ENCODE data around the gene CHCHD5.

GRCh38 chr2:112548980-112549379 lies 35.4 kb upstream of the CHCHD5 start:
- TF ChIP-seq CTCF (IDR thresholded peaks at IDR 0.05): no peak
- TF ChIP-seq POLR2AphosphoS5 (IDR thresholded peaks at IDR 0.05; ENCODE audit: low read depth, low read length): no peak
- no peak for TF ChIP-seq REST (IDR thresholded peaks at IDR 0.05; ENCODE audit: insufficient read depth in 1 of 2, low read depth in 2 of 2, low read length in 1 of 2)
